OCI-LY7 (cell line): ENCODE measurements around the gene NFIA.

Experiments
- CTCF ChIP-seq: fragments of 200-600 bp; sonication (generic); conservative IDR thresholded peaks from 2 replicates; pipeline ENCODE4 v1.5.1; 2014; ENCODE audit warnings: mild to moderate bottlenecking, antibody characterized with exemption, low read length, moderate library complexity, mixed read lengths
- EZH2phosphoT487 ChIP-seq: fragments of 200-600 bp; sonication (generic); IDR thresholded peaks from 2 replicates; pipeline ENCODE4 v1.6.1; 2018; ENCODE audit warnings: low read depth, borderline replicate concordance, mild to moderate bottlenecking, mixed run types, antibody characterized with exemption, low read length, moderate library complexity, mixed read lengths

- no peak for TF ChIP-seq CTCF
- no peak for TF ChIP-seq EZH2phosphoT487
These were observed 110.4 kb downstream of the NFIA start for GRCh38 chr1:61192663-61193330.
